Right lobe of liver (tissue), 6 donors: ENCODE results near the gene AMBRA1. TPM values are rescaled to one million over a fixed set of nuclear protein-coding genes. Genes with fewer than 3 reads are reported as not detected.
"Not testable (repeated sequence)": the region's sequence is repeated elsewhere in the genome, so short reads cannot be mapped to it uniquely, and the experiment has no call there.

Experiments used
- ATAC-seq, 4 donors: fragments of 200-7000 bp; cut with Tn5 transposase; one replicate each; pipeline ENCODE4 v1.9.1; 2020; ENCODE audit warnings: mild to moderate bottlenecking in 4 of 4, moderate library complexity in 4 of 4
- DNase-seq, 3 donors: peaks; one replicate each; pipeline ENCODE4 v3.0.0-alpha.2; 2020
- H3K27ac ChIP-seq, 3 donors: fragments of 200-600 bp; one replicate each; pipeline ENCODE4 v1.8.0; 2022
- H3K27me3 ChIP-seq, 2 donors: fragments of 200-600 bp; one replicate each; pipeline ENCODE4 v1.8.0; 2022
- H3K36me3 ChIP-seq, 4 donors: fragments of 200-600 bp; sonication (generic) in 1 of 4; one replicate each; pipeline versions ENCODE4 v1.5.1 to v1.8.0; 2017 to 2022; ENCODE audit warnings: control low read depth in 1 of 4
- H3K4me1 ChIP-seq, 4 donors: fragments of 200-600 bp; sonication (generic) in 1 of 4; one replicate each; pipeline versions ENCODE4 v1.5.1 to v1.8.0; 2017 to 2022; ENCODE audit warnings: control low read depth in 1 of 4
- H3K4me3 ChIP-seq, 3 donors: fragments of 200-600 bp; one replicate each; pipeline ENCODE4 v1.8.0; 2022
- H3K9me3 ChIP-seq, 4 donors: fragments of 200-600 bp; sonication (generic) in 1 of 4; one replicate each; pipeline versions ENCODE4 v1.5.1 to v1.8.0; 2017 to 2022; ENCODE audit warnings: control low read depth in 1 of 4
- CTCF ChIP-seq, 4 donors: fragments of 200-600 bp in 3 of 4; fragments of 450-650 bp in 1 of 4; IDR thresholded peaks; one replicate each; pipeline versions ENCODE4 v1.5.1 to v1.8.0; 2016 to 2022; ENCODE audit warnings: antibody characterized with exemption in 4 of 4, mild to moderate bottlenecking in 2 of 4
- POLR2A ChIP-seq: fragments of 450-650 bp; IDR thresholded peaks from one replicate; pipeline ENCODE4 v1.6.1; 2017; ENCODE audit warnings: antibody characterized with exemption, mild to moderate bottlenecking
- WGBS: methylation state at CpG from one replicate; pipeline ENCODE4 v1.1.6; 2018; ENCODE audit warnings: low coverage, low lambda C conversion rate; ENCODE audit not compliant: insufficient coverage; ENCODE audit errors: missing lambda C conversion rate; 5-methylcytosine and 5-hydroxymethylcytosine counted together
- intact Hi-C, 2 donors: fragments of 100-400 bp; cut with DNase I; formaldehyde crosslinking; loops; one replicate each; pipeline versions ENCODE4 v1.11.2 to v1.14.1; 2022
- total RNA-seq, 6 experiments: library from RNA; depleted of rRNA in 2 of 6; stranded (reverse); fragments of >200 nt in 2 of 6; fragmentation: NEBNext Ultra II Directional in 3 of 6; extraction: Animal tissue kit (Norgen Biotek cat#: 25700) in 3 of 6; gene quantifications; one replicate each; pipeline versions ENCODE4 v1.1.0 to v1.2.4, GENCODE V29; 2016 to 2023
- donor health status: DM: no; HTN: yes; CAD: no.
- donor health status: DM: no; HTN: no; CAD: no.
- donor health status: DM: no; HTN: no; CAD: no.
- donor health status: DM: no; HTN: yes; CAD: no.
- donor health status: DM: no; HTN: yes; CAD: no.

AMBRA1 gene
- total RNA-seq, 6 experiments from 2014 or later: 11.0 to 15.7 (median 13.6) TPM

GRCh38 chr11:46590740-46591605, 2.9 kb downstream of the AMBRA1 start:
- Histone ChIP-seq H3K4me1 (peaks cover 0 to 35% (median 4%) of the 10 kb centered on the region in 4 donors), H3K27me3 (no peaks in the 10 kb centered on the region), H3K27ac (no peak overlapping the region), H3K4me3 (no peak overlapping the region), H3K9me3 (no peaks in the 10 kb centered on the region), H3K36me3 (no peaks in the 10 kb centered on the region)
- intact Hi-C loops: no loop called here
- ATAC-seq: no peak
- DNase-seq: no peak
- no peak for TF ChIP-seq CTCF (IDR thresholded peaks at IDR 0.05)
- no peak for TF ChIP-seq POLR2A
- WGBS: 40% methylated on average over 11 of the region's 11 CpGs

DNA sequence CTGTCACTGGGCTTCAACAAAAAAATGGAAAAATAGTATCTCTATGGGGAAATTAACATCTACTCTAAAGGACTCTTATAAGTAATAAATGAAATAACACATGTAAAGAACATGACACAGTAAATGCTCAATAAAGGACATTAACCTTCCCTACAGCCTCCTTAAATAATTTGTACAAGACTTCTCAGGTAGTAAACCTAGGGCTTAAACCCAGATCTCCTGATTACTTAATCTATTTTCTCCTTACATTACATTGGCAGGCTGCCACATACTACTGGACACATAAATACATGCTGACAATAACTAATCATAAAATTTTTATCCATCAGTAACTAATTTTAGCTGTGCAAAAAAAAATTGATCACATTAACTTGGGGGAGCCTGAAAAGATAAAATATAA, 4.9 kb downstream of the AMBRA1 start:
- DNase-seq (no peak), ATAC-seq (no peak)
- Histone ChIP-seq H3K4me3 (no peak overlapping the region), H3K9me3 (no peaks in the 10 kb centered on the region), H3K27me3 (no peaks in the 10 kb centered on the region), H3K36me3 (no peaks in the 10 kb centered on the region), H3K27ac (no peak overlapping the region), H3K4me1 (peaks cover 0 to 27% (median 4%) of the 10 kb centered on the region in 4 donors)
- intact Hi-C loops: no loop called here
- no peak for TF ChIP-seq CTCF (IDR thresholded peaks at IDR 0.05)
- TF ChIP-seq POLR2A: no peak

DNA sequence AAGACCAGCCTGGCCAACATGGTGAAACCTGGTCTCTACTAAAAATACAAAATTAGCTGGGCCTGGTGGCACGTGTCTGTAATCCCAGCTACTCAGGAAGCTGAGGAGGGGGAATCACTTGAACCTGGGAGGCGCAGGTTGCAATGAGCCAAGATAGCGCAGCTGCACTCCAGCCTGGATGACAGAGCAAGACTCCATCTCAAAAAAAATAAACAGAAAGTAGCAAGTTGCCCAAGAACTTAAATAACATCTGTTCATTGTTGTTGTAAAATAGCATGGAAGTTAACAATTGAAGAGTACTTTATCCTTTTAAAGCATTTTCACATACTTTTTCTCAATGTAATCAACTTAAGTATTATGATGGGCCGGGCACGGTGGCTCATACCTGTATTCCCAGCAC, 5.7 kb downstream of the AMBRA1 start:
- Histone ChIP-seq H3K27me3 (no peaks in the 10 kb centered on the region), H3K4me1 (peaks cover 0 to 27% (median 4%) of the 10 kb centered on the region in 4 donors), H3K27ac (no peak overlapping the region), H3K9me3 (no peaks in the 10 kb centered on the region), H3K4me3 (no peak overlapping the region), H3K36me3 (no peaks in the 10 kb centered on the region)
- no peak for TF ChIP-seq CTCF (IDR thresholded peaks at IDR 0.05)
- no peak for TF ChIP-seq POLR2A
- 83% methylated on average over 5 of the region's 5 CpGs for WGBS
- DNase-seq (no peak), ATAC-seq (no peak)
- intact Hi-C loops: no loop called here

DNA sequence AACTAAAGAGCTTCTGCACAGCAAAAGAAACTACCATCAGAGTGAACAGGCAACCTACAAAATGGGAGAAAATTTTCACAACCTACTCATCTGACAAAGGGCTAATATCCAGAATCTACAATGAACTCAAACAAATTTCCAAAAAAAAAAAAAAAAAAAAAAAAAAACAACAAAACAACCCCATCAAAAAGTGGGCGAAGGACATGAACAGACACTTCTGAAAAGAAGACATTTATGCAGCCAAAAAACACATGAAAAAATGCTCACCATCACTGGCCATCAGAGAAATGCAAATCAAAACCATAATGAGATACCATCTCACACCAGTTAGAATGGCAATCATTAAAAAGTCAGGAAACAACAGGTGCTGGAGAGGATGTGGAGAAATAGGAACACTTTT, 10.3 kb downstream of the AMBRA1 start:
- not testable (repeated sequence) for ATAC-seq

DNA sequence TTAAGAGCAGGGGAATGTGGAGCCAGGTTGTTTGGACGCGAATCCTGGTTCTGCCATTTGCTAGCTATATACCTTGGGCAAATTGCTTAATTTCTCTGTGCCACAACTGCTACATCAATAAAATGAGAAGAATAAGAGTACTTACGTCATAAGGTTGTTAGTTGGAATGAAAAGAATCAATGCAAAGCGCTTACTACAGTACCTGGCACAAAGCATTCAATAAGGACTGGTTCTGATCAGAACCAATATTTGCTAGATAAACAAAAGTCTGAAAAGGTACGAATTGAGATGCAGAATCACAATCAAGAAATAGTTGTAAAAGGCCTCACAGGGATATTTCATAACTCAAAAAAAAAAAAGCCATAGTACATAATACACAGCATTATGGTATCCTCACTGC, 11.2 kb downstream of the AMBRA1 start:
- no peak overlapping the region for H3K27ac ChIP-seq
- intact Hi-C loops: no loop called here

More for the DNA sequence above, 10.3 kb downstream of the AMBRA1 start:
- intact Hi-C loops, H3K27ac ChIP-seq, DNase-seq, H3K36me3 ChIP-seq, H3K27me3 ChIP-seq, H3K4me3 ChIP-seq, H3K9me3 ChIP-seq, H3K4me1 ChIP-seq: not testable (repeated sequence)
- 100% methylated on average over 1 of the region's 1 CpG for WGBS

More for the DNA sequence above, 11.2 kb downstream of the AMBRA1 start:
- no peaks in the 10 kb centered on the region for H3K36me3 ChIP-seq
- DNase-seq (no peak), ATAC-seq (peak in 3 of 4 donors; percentile 52 to 57 (median 55))
- no peaks in the 10 kb centered on the region for H3K4me1 ChIP-seq
- 36% methylated on average over 5 of the region's 5 CpGs for WGBS
- H3K27me3 ChIP-seq: no peaks in the 10 kb centered on the region
- H3K4me3 ChIP-seq: no peak overlapping the region
- H3K9me3 ChIP-seq: no peaks in the 10 kb centered on the region
- TF ChIP-seq CTCF (IDR thresholded peaks at IDR 0.05) (no peak), POLR2A (no peak)
